CD4-positive, alpha-beta T cell (primary cell): ENCODE data around the gene RIPOR3. TPM values are rescaled to one million over a fixed set of nuclear protein-coding genes. Genes with fewer than 3 reads are reported as not detected.

ENCODE experiments used
- ATAC-seq: fragments of 200-7000 bp; cut with Tn5 transposase; one replicate; pipeline ENCODE4 v1.10.0; 2022; ENCODE audit warnings: mild to moderate bottlenecking; ENCODE audit not compliant: poor library complexity
- CTCF ChIA-PET: fragments of 350-600 bp; sonication (Branson Sonifier 250); formaldehyde crosslinking; loops from one replicate; lab custom pipeline; 2021; ENCODE audit warnings: antibody characterized with exemption, inconsistent platforms; lab: Charles Lee
- POLR2A ChIA-PET: fragments of 350-600 bp; sonication (Branson Sonifier 250); formaldehyde crosslinking; loops from one replicate; lab custom pipeline; 2021; ENCODE audit warnings: antibody characterized with exemption, inconsistent platforms; lab: Charles Lee
- DNase-seq, 14 experiments: peaks; one replicate each; pipeline ENCODE4 v3.0.0-alpha.2; 2013 to 2020; ENCODE audit warnings: mixed read lengths in 2 of 14
- H3K27ac ChIP-seq, 2 donors: one replicate each; pipeline versions ENCODE4 v1.5.1 to v1.7.0; 2013; ENCODE audit warnings: low read length in 2 of 2, low read depth in 1 of 2, mild to moderate bottlenecking in 1 of 2
- H3K27me3 ChIP-seq, 2 experiments: 1 replicate in 1 of 2; 2 replicates in 1 of 2; pipeline versions ENCODE4 v1.6.1 to v1.7.0; 2013; ENCODE audit warnings: low read length in 2 of 2, control low read depth in 1 of 2, mild to moderate bottlenecking in 1 of 2, moderate library complexity in 1 of 2; ENCODE audit not compliant: insufficient read depth in 2 of 2, control insufficient read depth in 1 of 2
- H3K36me3 ChIP-seq: one replicate; pipeline ENCODE4 v1.6.1; 2013; ENCODE audit warnings: low read length, control low read depth; ENCODE audit not compliant: insufficient read depth
- H3K4me1 ChIP-seq: one replicate; pipeline ENCODE4 v1.6.1; 2013; ENCODE audit warnings: low read length, control low read depth; ENCODE audit not compliant: insufficient read depth
- H3K4me3 ChIP-seq: one replicate; pipeline ENCODE4 v1.5.1; 2013; ENCODE audit warnings: mild to moderate bottlenecking, low read length, moderate library complexity
- H3K9me3 ChIP-seq, 2 experiments: 1 replicate in 1 of 2; 2 replicates in 1 of 2; pipeline versions ENCODE4 v1.6.1 to v1.7.0; 2013; ENCODE audit warnings: low read length in 2 of 2, mild to moderate bottlenecking in 2 of 2, control low read depth in 1 of 2, moderate library complexity in 1 of 2; ENCODE audit not compliant: control insufficient read depth in 1 of 2, insufficient read depth in 1 of 2
- H3K27ac Mint-ChIP-seq: one replicate; pipeline ENCODE4 v1.8.0; 2020; ENCODE audit warnings: mixed read lengths
- H3K27me3 Mint-ChIP-seq: one replicate; pipeline ENCODE4 v1.8.0; 2021; ENCODE audit warnings: mixed read lengths
- H3K36me3 Mint-ChIP-seq: one replicate; pipeline ENCODE4 v1.8.0; 2021; ENCODE audit warnings: low read depth, mixed read lengths
- H3K4me1 Mint-ChIP-seq: one replicate; pipeline ENCODE4 v1.8.0; 2021; ENCODE audit warnings: low read depth, mixed read lengths
- H3K4me3 Mint-ChIP-seq: one replicate; pipeline ENCODE4 v1.8.0; 2020; ENCODE audit warnings: mild to moderate bottlenecking, mixed read lengths
- H3K9me3 Mint-ChIP-seq: one replicate; pipeline ENCODE4 v1.8.0; 2020; ENCODE audit warnings: mixed read lengths
- CTCF ChIP-seq: fragments of 200-600 bp; IDR thresholded peaks from one replicate; pipeline ENCODE4 v1.8.0; 2022; ENCODE audit warnings: antibody characterized with exemption, mild to moderate bottlenecking
- intact Hi-C, 2 experiments: fragments of 100-400 bp; cut with DNase I in 1 of 2; cut with micrococcal nuclease in 1 of 2; formaldehyde crosslinking; loops; one replicate each; pipeline versions ENCODE4 v1.15.1 to v1.9.0; 2023 to 2025; cut with DNase I, micrococcal nuclease
- total RNA-seq, 174 experiments: library from RNA in 2 of 174; stranded (reverse) in 2 of 174; gene quantifications; one replicate each; pipeline ENCODE4 v1.2.3 and lab custom pipeline; 2021 to 2026

RIPOR3 gene
- total RNA-seq, 2 experiments from 2014 or later, result not detected

GRCh38 chr20:50578778-50579165, 112.6 kb downstream of the RIPOR3 start:
- no peak for ATAC-seq
- no peak overlapping the region for H3K4me3 ChIP-seq
- no peak for TF ChIP-seq CTCF
- Mint-ChIP-seq H3K27ac (no peak overlapping the region), H3K27me3 (no peaks in the 10 kb centered on the region), H3K4me1 (peaks cover 19% of the 10 kb centered on the region), H3K9me3 (no peaks in the 10 kb centered on the region), H3K4me3 (no peak overlapping the region), H3K36me3 (peaks cover 92% of the 10 kb centered on the region)
- no peaks in the 10 kb centered on the region for H3K27me3 ChIP-seq
- no peaks in the 10 kb centered on the region for H3K9me3 ChIP-seq
- no peak for DNase-seq
- no peak overlapping the region for H3K27ac ChIP-seq
- H3K36me3 ChIP-seq, result peaks cover 97% of the 10 kb centered on the region
- H3K4me1 ChIP-seq, result peaks cover 7% of the 10 kb centered on the region
- CTCF ChIA-PET, result interaction anchor here (1.0 kb wide), 1 partner anchor 100 kb away, joined by 4 read pairs; no protein-coding TSS in a partner anchor
- intact Hi-C loops, result loop anchor here in 1 of 2 experiments (2.0 kb wide), 1 partner anchor 390 kb away; no protein-coding TSS in a partner anchor
- POLR2A ChIA-PET, result no interaction called here

DNA sequence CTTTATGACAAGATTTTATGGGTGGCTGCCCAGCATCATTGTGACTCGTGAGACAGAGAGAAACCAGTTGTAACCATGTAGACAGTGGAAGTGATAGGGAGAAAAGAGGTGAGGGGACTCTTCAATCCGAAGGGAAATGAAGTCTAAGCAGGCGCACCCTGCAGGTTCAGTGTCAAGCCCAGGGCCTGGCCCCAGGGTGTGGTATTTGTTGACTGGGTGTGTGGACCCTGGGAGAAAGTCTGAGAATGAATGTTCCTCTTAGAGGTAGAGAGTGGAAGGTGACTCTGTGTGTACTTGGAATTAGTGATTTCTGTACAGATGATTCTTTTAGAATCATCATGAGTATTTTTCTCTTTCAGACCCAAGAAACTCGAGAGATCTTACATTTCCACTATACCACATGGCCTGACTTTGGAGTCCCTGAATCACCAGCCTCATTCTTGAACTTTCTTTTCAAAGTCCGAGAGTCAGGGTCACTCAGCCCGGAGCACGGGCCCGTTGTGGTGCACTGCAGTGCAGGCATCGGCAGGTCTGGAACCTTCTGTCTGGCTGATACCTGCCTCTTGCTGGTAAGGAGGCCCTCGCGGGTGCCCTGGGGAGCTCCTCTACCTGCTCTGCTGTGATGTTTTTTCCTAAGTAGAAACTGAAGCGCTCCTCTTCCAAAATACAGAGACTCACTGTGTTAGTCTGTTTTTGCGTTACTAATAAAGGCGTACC, 113.1 kb downstream of the RIPOR3 start:
- DNase-seq, result no peak
- Mint-ChIP-seq H3K9me3 (no peaks in the 10 kb centered on the region), H3K27ac (no peak overlapping the region), H3K4me3 (no peak overlapping the region), H3K4me1 (peaks cover 21% of the 10 kb centered on the region), H3K27me3 (no peaks in the 10 kb centered on the region), H3K36me3 (peaks cover 92% of the 10 kb centered on the region)
- Histone ChIP-seq H3K27me3 (no peaks in the 10 kb centered on the region), H3K4me1 (peaks cover 7% of the 10 kb centered on the region), H3K9me3 (no peaks in the 10 kb centered on the region), H3K36me3 (peaks cover 95% of the 10 kb centered on the region), H3K4me3 (no peak overlapping the region), H3K27ac (no peak overlapping the region)
- intact Hi-C loops, result loop anchor here in 1 of 2 experiments (2.0 kb wide), 1 partner anchor 389 kb away; no protein-coding TSS in a partner anchor
- ChIA-PET POLR2A (no interaction called here), CTCF (no interaction called here)
- no peak for ATAC-seq
- no peak for TF ChIP-seq CTCF

DNA sequence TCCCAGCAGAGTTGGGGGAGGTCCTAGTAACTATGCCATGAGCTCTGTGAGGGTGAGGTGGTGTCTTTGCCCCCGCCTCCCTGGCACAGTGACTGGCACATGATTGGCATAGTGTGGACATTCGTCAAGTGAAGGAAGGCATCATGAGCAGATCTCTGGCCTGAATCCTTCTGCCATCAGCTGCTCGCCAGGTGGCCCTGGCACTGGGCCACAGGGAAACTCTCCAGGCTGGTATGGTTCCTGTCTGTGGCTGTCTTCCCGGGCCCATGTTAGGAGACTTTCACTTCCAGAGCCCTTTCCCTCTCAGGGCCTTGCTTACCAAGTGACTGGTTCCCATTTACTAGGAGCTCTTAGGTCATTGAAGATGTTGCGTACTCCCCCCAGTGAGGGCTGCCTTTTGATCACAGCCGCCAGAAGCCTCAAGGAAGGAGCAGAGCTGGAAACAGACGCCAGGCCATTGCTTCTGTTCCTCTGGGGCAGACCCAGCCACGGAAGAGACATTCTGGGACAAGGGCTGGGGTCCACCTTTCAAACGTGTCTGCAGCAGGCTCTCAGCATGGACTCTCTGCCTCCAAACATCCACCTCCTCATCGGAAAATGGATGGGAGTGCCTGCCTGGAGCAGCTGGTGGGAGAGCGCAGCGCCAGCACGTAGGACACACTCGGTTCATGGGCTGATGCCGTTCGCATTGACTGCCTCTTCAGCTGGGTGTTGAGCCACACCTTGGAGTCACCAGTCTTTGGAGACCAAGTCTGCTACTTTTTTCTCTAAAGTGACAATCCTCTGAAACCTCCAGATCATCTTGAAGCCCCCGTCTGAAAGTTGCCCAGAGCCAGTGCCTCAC, 113.9 kb downstream of the RIPOR3 start:
- Mint-ChIP-seq H3K4me3 (no peak overlapping the region), H3K27ac (no peak overlapping the region), H3K27me3 (no peaks in the 10 kb centered on the region), H3K36me3 (peaks cover 90% of the 10 kb centered on the region), H3K9me3 (no peaks in the 10 kb centered on the region), H3K4me1 (peaks cover 28% of the 10 kb centered on the region)
- Histone ChIP-seq H3K9me3 (no peaks in the 10 kb centered on the region), H3K4me1 (peaks cover 7% of the 10 kb centered on the region), H3K27me3 (no peaks in the 10 kb centered on the region), H3K4me3 (no peak overlapping the region), H3K36me3 (peaks cover 91% of the 10 kb centered on the region), H3K27ac (no peak overlapping the region)
- ChIA-PET POLR2A (no interaction called here), CTCF (no interaction called here)
- TF ChIP-seq CTCF, result no peak
- ATAC-seq, result no peak
- DNase-seq, result no peak
- intact Hi-C loops, result loop anchor here (2.0 kb wide), 2 partner anchors 389 to 391 kb away; no protein-coding TSS in a partner anchor
